IPS-18c (cell line): ENCODE measurements around the gene MAP4.

Experiments used
- H3K4me3 ChIP-seq: 2 replicates; pipeline ENCODE4 v1.7.0; 2013; ENCODE audit warnings: low read depth, mild to moderate bottlenecking, low read length, moderate library complexity; ENCODE audit not compliant: insufficient read depth
- H3K9me3 ChIP-seq: one replicate; pipeline ENCODE4 v1.6.1; 2013; ENCODE audit warnings: mild to moderate bottlenecking, low read length, moderate library complexity; ENCODE audit not compliant: control insufficient read depth, insufficient read depth

Gene MAP4

GRCh38 chr3:47863391-47864128, 152.7 kb downstream of the MAP4 start:
- Histone ChIP-seq H3K9me3 (no peaks in the 10 kb centered on the region), H3K4me3 (no peak overlapping the region)

- Histone ChIP-seq H3K9me3 (no peaks in the 10 kb centered on the region), H3K4me3 (no peak overlapping the region)
These were observed 156.1 kb downstream of the MAP4 start for GRCh38 chr3:47859956-47860605.

- H3K9me3 ChIP-seq, result no peaks in the 10 kb centered on the region
These were observed 159.1 kb downstream of the MAP4 start for GRCh38 chr3:47857151-47857550.

GRCh38 chr3:47856669-47857068, 159.5 kb downstream of the MAP4 start:
- Histone ChIP-seq H3K9me3 (no peaks in the 10 kb centered on the region), H3K4me3 (no peak overlapping the region)

More at GRCh38 chr3:47857151-47857550, 159.1 kb downstream of the MAP4 start:
- no peak overlapping the region for H3K4me3 ChIP-seq

- H3K4me3 ChIP-seq, result no peak overlapping the region
- no peaks in the 10 kb centered on the region for H3K9me3 ChIP-seq
These were observed 160.5 kb downstream of the MAP4 start for GRCh38 chr3:47855461-47856383.

GRCh38 chr3:47854720-47855455, 161.3 kb downstream of the MAP4 start:
- H3K9me3 ChIP-seq, result no peaks in the 10 kb centered on the region
- no peak overlapping the region for H3K4me3 ChIP-seq

GRCh38 chr3:47854267-47854666, 161.9 kb downstream of the MAP4 start:
- no peaks in the 10 kb centered on the region for H3K9me3 ChIP-seq
- no peak overlapping the region for H3K4me3 ChIP-seq

- H3K9me3 ChIP-seq, result no peaks in the 10 kb centered on the region
- no peak overlapping the region for H3K4me3 ChIP-seq
These were observed 163.3 kb downstream of the MAP4 start for GRCh38 chr3:47852604-47853602.

- Histone ChIP-seq H3K4me3 (no peak overlapping the region), H3K9me3 (no peaks in the 10 kb centered on the region)
These were observed 164.2 kb downstream of the MAP4 start for GRCh38 chr3:47851888-47852603.

- Histone ChIP-seq H3K4me3 (no peak overlapping the region), H3K9me3 (no peaks in the 10 kb centered on the region)
These were observed 165.4 kb downstream of the MAP4 start for GRCh38 chr3:47850564-47851410.

- H3K4me3 ChIP-seq, result no peak overlapping the region
- H3K9me3 ChIP-seq, result no peaks in the 10 kb centered on the region
These were observed 166.3 kb downstream of the MAP4 start for GRCh38 chr3:47849699-47850563.

- Histone ChIP-seq H3K4me3 (no peak overlapping the region), H3K9me3 (no peaks in the 10 kb centered on the region)
These were observed 167.0 kb downstream of the MAP4 start for GRCh38 chr3:47849186-47849698.

- Histone ChIP-seq H3K9me3 (no peaks in the 10 kb centered on the region), H3K4me3 (no peak overlapping the region)
These were observed 167.6 kb downstream of the MAP4 start for GRCh38 chr3:47848599-47849117.
